Astrocyte of the cerebellum (primary cell): ENCODE results near the gene WNT9A.

Experiments used
- DNase-seq: peaks from one replicate; pipeline ENCODE4 v3.0.0-alpha.2; 2011; ENCODE audit warnings: low read depth
- H3K4me3 ChIP-seq: 2 replicates; pipeline ENCODE4 v1.5.1; 2011; ENCODE audit warnings: mild to moderate bottlenecking, low read depth, low read length, moderate library complexity
- in situ Hi-C: cut with HindIII; loops from 2 replicates; pipeline ENCODE4 v1.10.0; 2017; ENCODE audit warnings: low sequenced_read_pairs
- TF ChIP-seq, protein P1 (sequence below): IDR thresholded peaks from 2 replicates; pipeline ENCODE4 v1.5.1; 2012; ENCODE audit warnings: low read length, low read depth, moderate library complexity, mild to moderate bottlenecking; ENCODE audit errors: missing control alignments

WNT9A gene

DNA sequence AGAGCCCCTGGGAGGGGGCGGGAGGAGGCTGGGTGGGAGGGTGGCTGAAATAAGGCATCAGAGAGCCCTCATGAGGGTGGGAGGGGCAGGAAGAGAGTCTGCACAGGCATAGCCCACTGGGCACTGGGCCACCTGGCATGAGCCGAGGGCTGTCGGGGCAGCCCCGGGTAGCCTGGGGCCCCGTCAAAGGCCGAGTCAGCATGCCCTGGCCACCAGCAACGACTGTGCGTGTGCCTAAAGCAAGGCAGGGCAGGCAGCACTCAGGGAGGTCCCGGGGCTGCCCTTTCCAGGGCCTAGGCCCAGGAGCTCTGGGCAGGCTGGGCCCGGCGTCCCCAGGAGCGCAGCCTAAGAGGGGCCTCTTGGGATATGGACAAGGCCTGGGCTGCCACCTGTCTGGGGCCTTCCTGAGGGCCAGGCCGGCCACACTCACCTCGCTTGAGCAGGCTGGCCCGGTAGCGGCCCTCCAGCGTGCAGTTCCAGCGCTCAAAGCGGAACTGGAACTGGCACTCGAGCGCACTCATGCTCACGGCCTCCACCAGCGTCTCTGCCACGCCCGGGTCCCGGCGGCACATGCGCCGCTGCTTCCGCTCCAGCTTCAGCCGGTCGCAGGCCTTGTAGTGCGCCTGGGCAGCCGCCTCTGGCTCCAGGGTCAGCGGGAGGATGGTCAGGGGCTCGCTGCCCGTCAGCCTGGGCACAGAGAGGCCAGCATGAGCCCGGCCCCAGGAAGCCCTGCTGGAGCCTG lies 22.7 kb downstream of the WNT9A start:
- no peak for DNase-seq
- H3K4me3 ChIP-seq = no peak overlapping the region
- TF ChIP-seq, protein P1, sequence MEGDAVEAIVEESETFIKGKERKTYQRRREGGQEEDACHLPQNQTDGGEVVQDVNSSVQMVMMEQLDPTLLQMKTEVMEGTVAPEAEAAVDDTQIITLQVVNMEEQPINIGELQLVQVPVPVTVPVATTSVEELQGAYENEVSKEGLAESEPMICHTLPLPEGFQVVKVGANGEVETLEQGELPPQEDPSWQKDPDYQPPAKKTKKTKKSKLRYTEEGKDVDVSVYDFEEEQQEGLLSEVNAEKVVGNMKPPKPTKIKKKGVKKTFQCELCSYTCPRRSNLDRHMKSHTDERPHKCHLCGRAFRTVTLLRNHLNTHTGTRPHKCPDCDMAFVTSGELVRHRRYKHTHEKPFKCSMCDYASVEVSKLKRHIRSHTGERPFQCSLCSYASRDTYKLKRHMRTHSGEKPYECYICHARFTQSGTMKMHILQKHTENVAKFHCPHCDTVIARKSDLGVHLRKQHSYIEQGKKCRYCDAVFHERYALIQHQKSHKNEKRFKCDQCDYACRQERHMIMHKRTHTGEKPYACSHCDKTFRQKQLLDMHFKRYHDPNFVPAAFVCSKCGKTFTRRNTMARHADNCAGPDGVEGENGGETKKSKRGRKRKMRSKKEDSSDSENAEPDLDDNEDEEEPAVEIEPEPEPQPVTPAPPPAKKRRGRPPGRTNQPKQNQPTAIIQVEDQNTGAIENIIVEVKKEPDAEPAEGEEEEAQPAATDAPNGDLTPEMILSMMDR = no peak
- in situ Hi-C loops = loop anchor here (25.0 kb wide), 1 partner anchor 163 kb away; no protein-coding TSS in a partner anchor

DNA sequence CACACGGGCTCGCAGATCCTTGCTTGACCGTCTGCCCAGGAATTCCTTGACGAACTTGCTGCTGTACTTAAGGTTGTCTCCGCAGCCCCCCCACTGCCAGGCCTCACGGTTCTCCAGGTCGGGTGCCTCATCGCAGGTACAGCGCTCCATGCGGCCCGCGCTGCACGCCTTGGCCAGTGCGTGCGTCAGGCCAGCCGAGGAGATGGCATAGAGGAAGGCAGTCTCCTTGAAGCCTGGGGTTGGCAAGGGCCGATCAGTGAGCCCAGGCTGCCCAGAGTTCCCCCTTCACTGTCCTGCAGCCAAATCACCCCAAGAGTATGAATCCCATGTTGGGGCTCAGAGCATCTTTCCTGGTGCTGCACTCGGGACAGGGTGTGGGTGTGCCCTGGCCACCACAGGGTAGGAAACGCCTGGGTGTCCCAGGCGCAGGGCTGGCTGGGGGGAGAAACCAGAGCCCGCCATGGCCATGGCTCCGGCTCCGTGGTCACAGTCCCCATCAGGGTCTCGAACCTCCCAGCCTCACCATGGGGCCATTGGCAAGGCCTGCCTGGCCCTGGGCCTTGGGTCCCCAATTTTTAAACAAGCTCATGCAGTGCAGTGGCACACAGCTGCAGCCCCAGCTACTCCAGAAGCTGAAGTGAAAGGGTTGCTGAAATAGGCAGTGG lies 23.4 kb downstream of the WNT9A start:
- in situ Hi-C loops = no loop called here
- TF ChIP-seq, protein P1 = no peak
- no peak for DNase-seq
- no peak overlapping the region for H3K4me3 ChIP-seq

DNA sequence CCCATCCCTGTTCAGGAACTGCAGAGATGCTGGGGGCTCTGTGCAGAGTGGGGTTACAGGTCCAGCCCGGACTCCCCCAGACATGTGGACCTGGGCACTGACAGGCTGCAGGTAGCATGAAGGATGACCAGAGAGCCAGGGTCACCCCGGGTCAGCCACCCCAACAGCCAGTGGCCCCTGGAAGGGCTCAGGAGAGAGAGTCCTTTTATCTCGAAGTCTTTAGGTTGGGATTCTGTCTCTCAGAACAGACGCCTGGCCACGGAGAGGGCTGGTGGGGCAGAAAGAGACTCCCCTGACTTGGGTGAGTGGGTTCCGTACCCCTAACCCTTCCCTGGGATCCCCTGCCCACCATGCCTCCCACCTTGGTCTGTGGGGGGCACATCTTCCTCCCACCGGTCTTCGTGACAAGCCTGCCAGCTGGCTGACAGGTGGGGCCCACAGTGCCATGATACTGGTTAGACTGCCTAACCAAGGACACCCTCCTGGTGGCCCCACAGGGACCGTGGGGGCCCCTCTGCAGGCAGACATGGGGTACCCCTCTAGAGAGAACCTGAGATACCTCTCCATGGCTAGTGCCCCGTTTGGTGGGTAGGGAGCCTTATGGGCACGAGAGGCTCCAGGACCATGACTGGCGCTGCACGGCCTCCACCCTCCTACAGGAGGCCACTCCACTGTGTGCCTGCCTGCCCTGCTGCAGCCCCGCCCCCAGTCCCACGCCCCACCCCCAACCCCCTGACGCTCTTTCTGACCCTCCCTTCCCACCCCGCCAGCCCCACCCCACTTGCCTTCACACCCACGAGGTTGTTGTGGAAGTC lies 24.2 kb downstream of the WNT9A start:
- no peak overlapping the region for H3K4me3 ChIP-seq
- no peak for DNase-seq
- TF ChIP-seq, protein P1 = no peak
- in situ Hi-C loops = no loop called here

DNA sequence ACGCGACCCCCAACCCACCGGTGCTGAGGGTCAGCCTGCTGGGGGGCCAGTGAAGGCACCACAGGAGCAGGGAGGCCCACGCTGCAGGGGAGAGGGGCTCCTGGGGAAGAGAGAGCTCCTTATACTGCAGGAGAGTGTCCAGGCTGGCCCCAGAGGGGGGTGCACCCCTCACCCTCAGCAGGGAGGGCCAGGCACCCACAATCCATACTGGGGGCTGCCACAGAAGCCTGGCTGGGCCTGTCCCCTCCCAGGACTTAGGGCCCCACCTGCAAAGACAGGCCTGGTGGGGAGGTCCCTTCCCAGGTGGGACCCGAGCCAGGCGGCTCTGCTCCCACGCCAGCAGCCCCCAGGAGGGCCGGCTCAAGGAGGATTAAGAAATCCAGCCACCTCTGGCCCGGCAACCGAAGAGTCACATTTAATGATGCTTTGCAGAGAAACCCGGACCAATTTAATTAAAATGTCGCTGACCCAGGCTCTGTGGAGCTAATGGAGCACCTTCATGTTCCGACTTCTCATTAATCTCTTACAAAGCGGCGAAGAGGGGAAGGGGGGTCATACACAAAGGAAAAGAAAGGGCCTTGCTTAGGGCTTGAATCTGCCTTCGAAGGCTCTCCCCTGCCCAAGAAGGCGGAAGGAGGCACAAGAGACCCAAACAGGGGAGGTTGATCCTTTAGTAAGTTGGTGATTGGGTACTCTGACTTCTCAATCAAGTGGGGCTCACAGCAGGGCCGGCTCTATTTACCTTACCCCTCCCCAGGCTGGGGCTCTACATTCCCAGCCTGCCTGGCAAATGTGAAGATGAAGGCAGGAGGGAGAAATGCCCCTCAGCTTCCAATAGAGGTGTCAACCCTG lies 25.0 kb downstream of the WNT9A start:
- DNase-seq = no peak
- no peak overlapping the region for H3K4me3 ChIP-seq
- TF ChIP-seq, protein P1 = no peak
- in situ Hi-C loops = no loop called here

DNA sequence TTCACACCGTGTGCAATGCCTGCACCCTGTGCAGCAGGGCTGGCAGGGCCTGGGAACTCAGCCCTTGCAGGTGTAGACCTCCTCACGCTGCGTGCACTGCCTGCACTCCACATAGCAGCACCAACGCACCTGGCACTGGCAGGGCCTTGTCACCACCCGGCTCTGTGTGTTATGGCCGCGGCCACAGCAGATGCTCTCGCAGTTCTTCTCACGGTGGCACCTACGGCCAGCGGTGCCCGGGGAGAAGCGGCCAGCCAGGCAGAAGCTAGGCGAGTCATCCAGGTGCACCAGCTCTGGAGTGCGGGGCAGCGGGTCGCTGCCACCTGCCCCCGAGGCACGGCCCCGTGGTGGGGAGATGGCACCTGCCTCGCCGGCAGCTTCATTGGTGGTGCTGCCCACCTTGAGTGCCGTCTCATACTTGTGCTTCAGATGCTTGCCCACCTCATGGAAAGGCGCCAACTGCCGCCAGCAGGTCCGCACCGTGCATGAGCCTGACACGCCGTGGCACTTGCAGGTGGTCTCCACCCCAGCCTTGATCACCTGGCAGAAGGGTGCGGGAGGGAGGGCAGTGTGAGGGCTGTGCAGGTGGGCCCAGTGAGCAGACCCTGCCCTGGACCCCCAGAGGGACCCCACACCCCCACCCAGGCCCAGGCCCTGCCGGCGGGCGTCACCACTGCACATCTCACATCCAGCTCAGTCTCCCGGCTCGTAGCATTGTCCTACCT lies 26.1 kb downstream of the WNT9A start:
- no peak overlapping the region for H3K4me3 ChIP-seq
- no peak for DNase-seq
- in situ Hi-C loops = no loop called here
- TF ChIP-seq, protein P1 = no peak
